T-helper 17 cell (primary cell): ENCODE results near the gene TMEFF2. TPM values are rescaled to one million over a fixed set of nuclear protein-coding genes. Genes with fewer than 3 reads are reported as not detected.

ENCODE experiments used
- ATAC-seq: fragments of 150-1000 bp; cut with Tn5 transposase; 2 replicates; pipeline ENCODE4 v1.10.0; 2021; ENCODE audit warnings: mild to moderate bottlenecking, moderate library complexity
- DNase-seq, 3 donors: peaks; one replicate each; pipeline versions ENCODE4 v3.0.0 to v3.0.0-alpha.2; 2020 to 2021
- H3K9me3 ChIP-seq: one replicate; pipeline ENCODE4 v1.7.0; 2013; ENCODE audit warnings: low read length, mild to moderate bottlenecking; ENCODE audit not compliant: control insufficient read depth, poor library complexity, severe bottlenecking
- H3K27ac Mint-ChIP-seq: one replicate; pipeline ENCODE4 v1.8.0; 2022; ENCODE audit warnings: mild to moderate bottlenecking, moderate library complexity, mixed read lengths
- H3K27me3 Mint-ChIP-seq: one replicate; pipeline ENCODE4 v1.8.0; 2022; ENCODE audit warnings: mixed read lengths
- H3K36me3 Mint-ChIP-seq: one replicate; pipeline ENCODE4 v1.8.0; 2022; ENCODE audit warnings: low read depth, mixed read lengths
- H3K4me1 Mint-ChIP-seq: one replicate; pipeline ENCODE4 v1.8.0; 2022; ENCODE audit warnings: mild to moderate bottlenecking, mixed read lengths
- H3K4me3 Mint-ChIP-seq: one replicate; pipeline ENCODE4 v1.8.0; 2022; ENCODE audit warnings: mild to moderate bottlenecking, moderate library complexity, mixed read lengths
- total RNA-seq, 4 donors: library from RNA in 2 of 4; stranded (reverse) in 2 of 4; gene quantifications; one replicate each; pipeline ENCODE4 v1.2.3 and lab custom pipeline; 2022 to 2026

The TMEFF2 gene
- total RNA-seq, 2 donors from 2014 or later, result not detected

GRCh38 chr2:192161656-192162290 is 33.0 kb downstream of the TMEFF2 start:
- peaks cover 19% of the 10 kb centered on the region for H3K27me3 Mint-ChIP-seq
- no peak for DNase-seq
- peaks cover 5% of the 10 kb centered on the region for H3K4me1 Mint-ChIP-seq
- no peak for ATAC-seq
- H3K27ac Mint-ChIP-seq, result peak overlapping the region; percentile 8
- no peaks in the 10 kb centered on the region for H3K9me3 ChIP-seq
- no peak overlapping the region for H3K4me3 Mint-ChIP-seq
- no peaks in the 10 kb centered on the region for H3K36me3 Mint-ChIP-seq

- no peak for ATAC-seq
- H3K4me3 Mint-ChIP-seq, result no peak overlapping the region
- H3K27me3 Mint-ChIP-seq, result peaks cover 15% of the 10 kb centered on the region
- no peaks in the 10 kb centered on the region for H3K9me3 ChIP-seq
- no peak for DNase-seq
- H3K27ac Mint-ChIP-seq, result no peak overlapping the region
- H3K36me3 Mint-ChIP-seq, result no peaks in the 10 kb centered on the region
- peaks cover 5% of the 10 kb centered on the region for H3K4me1 Mint-ChIP-seq
These were observed 35.0 kb downstream of the TMEFF2 start for GRCh38 chr2:192159736-192160135.

- no peaks in the 10 kb centered on the region for H3K36me3 Mint-ChIP-seq
- peaks cover 17% of the 10 kb centered on the region for H3K27me3 Mint-ChIP-seq
- H3K4me3 Mint-ChIP-seq, result no peak overlapping the region
- DNase-seq (no peak), ATAC-seq (no peak)
- H3K9me3 ChIP-seq, result no peaks in the 10 kb centered on the region
- no peak overlapping the region for H3K27ac Mint-ChIP-seq
- peaks cover 5% of the 10 kb centered on the region for H3K4me1 Mint-ChIP-seq
These were observed 35.5 kb downstream of the TMEFF2 start for GRCh38 chr2:192159208-192159607.

- DNase-seq, result no peak
- Mint-ChIP-seq H3K4me3 (no peak overlapping the region), H3K36me3 (no peaks in the 10 kb centered on the region)
These were observed 37.0 kb downstream of the TMEFF2 start for GRCh38 chr2:192157776-192158175.

GRCh38 chr2:192155511-192156118 is 39.1 kb downstream of the TMEFF2 start:
- no peaks in the 10 kb centered on the region for H3K4me1 Mint-ChIP-seq

More at GRCh38 chr2:192157776-192158175, 37.0 kb downstream of the TMEFF2 start:
- H3K27ac Mint-ChIP-seq, result no peak overlapping the region
- H3K9me3 ChIP-seq, result no peaks in the 10 kb centered on the region
- H3K27me3 Mint-ChIP-seq, result peaks cover 22% of the 10 kb centered on the region
- peaks cover 5% of the 10 kb centered on the region for H3K4me1 Mint-ChIP-seq
- no peak for ATAC-seq

GRCh38 chr2:192153561-192153960 is 41.2 kb downstream of the TMEFF2 start:
- no peaks in the 10 kb centered on the region for H3K9me3 ChIP-seq
- peaks cover 29% of the 10 kb centered on the region for H3K27me3 Mint-ChIP-seq
- no peaks in the 10 kb centered on the region for H3K4me1 Mint-ChIP-seq
- peaks cover 2% of the 10 kb centered on the region for H3K36me3 Mint-ChIP-seq
- no peak for ATAC-seq
- no peak overlapping the region for H3K27ac Mint-ChIP-seq
- DNase-seq, result no peak
- H3K4me3 Mint-ChIP-seq, result no peak overlapping the region

More at GRCh38 chr2:192155511-192156118, 39.1 kb downstream of the TMEFF2 start:
- peaks cover 22% of the 10 kb centered on the region for H3K27me3 Mint-ChIP-seq
- H3K9me3 ChIP-seq, result no peaks in the 10 kb centered on the region
- no peak overlapping the region for H3K4me3 Mint-ChIP-seq
- ATAC-seq, result no peak
- H3K36me3 Mint-ChIP-seq, result no peaks in the 10 kb centered on the region
- no peak overlapping the region for H3K27ac Mint-ChIP-seq
- DNase-seq, result no peak

GRCh38 chr2:192151853-192152252 is 42.9 kb downstream of the TMEFF2 start:
- ATAC-seq, result no peak
- H3K27ac Mint-ChIP-seq, result no peak overlapping the region

GRCh38 chr2:192150166-192150565 is 44.6 kb downstream of the TMEFF2 start:
- DNase-seq, result no peak
- Mint-ChIP-seq H3K4me3 (no peak overlapping the region), H3K36me3 (peaks cover 2% of the 10 kb centered on the region), H3K27me3 (peaks cover 26% of the 10 kb centered on the region), H3K4me1 (peaks cover 2% of the 10 kb centered on the region), H3K27ac (no peak overlapping the region)
- ATAC-seq, result no peak
- no peaks in the 10 kb centered on the region for H3K9me3 ChIP-seq

More at GRCh38 chr2:192151853-192152252, 42.9 kb downstream of the TMEFF2 start:
- Mint-ChIP-seq H3K36me3 (peaks cover 2% of the 10 kb centered on the region), H3K4me1 (no peaks in the 10 kb centered on the region), H3K4me3 (no peak overlapping the region), H3K27me3 (peaks cover 29% of the 10 kb centered on the region)
- no peak for DNase-seq
- no peaks in the 10 kb centered on the region for H3K9me3 ChIP-seq

GRCh38 chr2:192148620-192149321 is 46.0 kb downstream of the TMEFF2 start:
- no peak for ATAC-seq
- peaks cover 2% of the 10 kb centered on the region for H3K36me3 Mint-ChIP-seq
- H3K27me3 Mint-ChIP-seq, result peaks cover 12% of the 10 kb centered on the region

GRCh38 chr2:192148241-192148619 is 46.5 kb downstream of the TMEFF2 start:
- peaks cover 2% of the 10 kb centered on the region for H3K36me3 Mint-ChIP-seq
- no peaks in the 10 kb centered on the region for H3K9me3 ChIP-seq
- no peak overlapping the region for H3K4me3 Mint-ChIP-seq
- H3K27ac Mint-ChIP-seq, result no peak overlapping the region
- ATAC-seq, result no peak
- peaks cover 7% of the 10 kb centered on the region for H3K27me3 Mint-ChIP-seq
- H3K4me1 Mint-ChIP-seq, result peaks cover 2% of the 10 kb centered on the region
- DNase-seq, result no peak

More at GRCh38 chr2:192148620-192149321, 46.0 kb downstream of the TMEFF2 start:
- H3K4me1 Mint-ChIP-seq, result peaks cover 2% of the 10 kb centered on the region
- H3K9me3 ChIP-seq, result no peaks in the 10 kb centered on the region
- DNase-seq, result no peak
- no peak overlapping the region for H3K4me3 Mint-ChIP-seq
- H3K27ac Mint-ChIP-seq, result no peak overlapping the region

GRCh38 chr2:192146069-192147015 is 48.4 kb downstream of the TMEFF2 start:
- H3K27ac Mint-ChIP-seq, result no peak overlapping the region
- no peak for ATAC-seq
- no peak for DNase-seq
- H3K9me3 ChIP-seq, result no peaks in the 10 kb centered on the region
- peaks cover 6% of the 10 kb centered on the region for H3K27me3 Mint-ChIP-seq
- no peak overlapping the region for H3K4me3 Mint-ChIP-seq
- peaks cover 2% of the 10 kb centered on the region for H3K4me1 Mint-ChIP-seq
- peaks cover 2% of the 10 kb centered on the region for H3K36me3 Mint-ChIP-seq

GRCh38 chr2:192145496-192145895 is 49.2 kb downstream of the TMEFF2 start:
- Mint-ChIP-seq H3K27me3 (peaks cover 14% of the 10 kb centered on the region), H3K4me3 (no peak overlapping the region), H3K27ac (no peak overlapping the region), H3K36me3 (peaks cover 2% of the 10 kb centered on the region), H3K4me1 (peaks cover 2% of the 10 kb centered on the region)
- DNase-seq, result no peak
- no peak for ATAC-seq
- H3K9me3 ChIP-seq, result no peaks in the 10 kb centered on the region
